Measurements from ENCODE around the gene SYNGR2.

Gene SYNGR2

GRCh38 chr17:78142119-78142861 is 26.1 kb upstream of the SYNGR2 start:
- in situ Hi-C loops (cut with MboI; ENCODE audit: low sequenced_read_pairs) = no loop called here

DNA sequence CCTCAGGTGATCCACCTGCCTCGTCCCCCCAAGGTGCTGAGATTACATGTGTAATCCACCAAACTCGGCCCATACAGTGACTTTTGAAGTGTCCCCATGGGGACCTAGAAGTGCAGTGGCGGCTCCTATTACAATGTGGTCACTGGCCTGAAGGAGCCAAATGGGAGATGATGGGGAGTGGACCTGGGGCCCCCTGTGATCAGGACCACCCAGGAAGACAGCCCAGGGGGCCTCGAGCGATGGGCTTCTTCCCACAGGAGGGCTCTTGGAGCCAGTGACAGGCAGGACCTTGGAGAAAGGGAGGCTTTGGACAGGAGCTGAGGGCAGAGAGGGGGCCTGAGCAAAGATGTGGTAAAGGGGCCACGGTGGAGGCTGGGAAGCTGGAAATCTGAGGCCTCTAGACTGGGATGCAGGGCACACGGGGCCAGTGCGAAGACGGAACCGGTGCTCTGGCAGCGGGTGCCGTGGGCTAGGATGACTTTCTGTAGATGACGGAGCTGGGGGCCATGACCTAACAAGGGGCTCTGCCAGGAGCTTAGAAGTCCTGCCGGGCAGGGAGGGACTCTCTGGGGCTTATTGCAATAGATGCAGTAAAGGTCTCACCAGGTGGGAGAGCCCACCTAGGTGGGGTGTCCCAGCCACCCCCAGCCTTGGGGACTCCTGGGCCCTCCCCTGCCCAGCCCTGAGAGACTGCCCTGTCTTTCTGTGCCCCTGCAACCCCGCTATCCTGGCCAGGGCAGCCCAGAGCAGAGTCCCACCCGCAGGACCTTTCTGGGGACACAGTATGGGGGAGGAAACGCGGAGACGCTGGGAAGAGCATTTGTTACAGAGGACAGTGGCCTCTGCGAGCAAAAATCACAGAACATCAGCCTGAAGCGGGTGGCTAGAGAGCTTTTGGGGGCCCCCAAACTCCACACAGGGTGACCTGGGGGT is 24.9 kb upstream of the SYNGR2 start:
- in situ Hi-C loops (cut with MboI; ENCODE audit: low sequenced_read_pairs) = no loop called here

DNA sequence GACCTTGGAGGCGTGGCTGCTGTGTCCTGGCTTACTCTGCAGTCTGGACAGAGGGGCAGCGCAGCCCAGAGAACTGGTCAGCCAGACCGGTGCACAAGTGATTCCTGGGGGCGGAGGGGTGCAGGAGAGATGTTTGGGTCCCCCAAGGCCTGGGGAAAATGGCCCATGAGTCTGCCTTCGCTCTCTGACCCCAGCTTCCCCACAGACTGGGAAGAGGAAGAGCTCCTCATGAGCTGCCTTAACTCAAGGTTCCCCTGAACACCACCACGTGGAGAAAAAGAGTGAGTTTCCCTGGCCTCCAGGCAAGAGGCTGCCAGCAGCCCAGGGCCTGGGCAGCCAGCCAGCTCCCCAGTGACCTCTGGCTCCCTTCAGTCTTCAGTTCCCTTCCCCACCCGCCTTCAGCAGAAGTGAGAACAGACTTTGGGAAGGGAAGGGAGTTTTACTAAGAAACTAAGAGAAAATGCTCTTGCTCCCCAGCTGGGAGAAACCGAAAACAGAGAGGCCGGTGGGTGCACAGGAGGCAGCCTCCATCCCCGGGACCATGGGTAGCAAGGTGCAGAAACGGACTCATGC is 24.1 kb upstream of the SYNGR2 start:
- in situ Hi-C loops (cut with MboI; ENCODE audit: low sequenced_read_pairs) = no loop called here

DNA sequence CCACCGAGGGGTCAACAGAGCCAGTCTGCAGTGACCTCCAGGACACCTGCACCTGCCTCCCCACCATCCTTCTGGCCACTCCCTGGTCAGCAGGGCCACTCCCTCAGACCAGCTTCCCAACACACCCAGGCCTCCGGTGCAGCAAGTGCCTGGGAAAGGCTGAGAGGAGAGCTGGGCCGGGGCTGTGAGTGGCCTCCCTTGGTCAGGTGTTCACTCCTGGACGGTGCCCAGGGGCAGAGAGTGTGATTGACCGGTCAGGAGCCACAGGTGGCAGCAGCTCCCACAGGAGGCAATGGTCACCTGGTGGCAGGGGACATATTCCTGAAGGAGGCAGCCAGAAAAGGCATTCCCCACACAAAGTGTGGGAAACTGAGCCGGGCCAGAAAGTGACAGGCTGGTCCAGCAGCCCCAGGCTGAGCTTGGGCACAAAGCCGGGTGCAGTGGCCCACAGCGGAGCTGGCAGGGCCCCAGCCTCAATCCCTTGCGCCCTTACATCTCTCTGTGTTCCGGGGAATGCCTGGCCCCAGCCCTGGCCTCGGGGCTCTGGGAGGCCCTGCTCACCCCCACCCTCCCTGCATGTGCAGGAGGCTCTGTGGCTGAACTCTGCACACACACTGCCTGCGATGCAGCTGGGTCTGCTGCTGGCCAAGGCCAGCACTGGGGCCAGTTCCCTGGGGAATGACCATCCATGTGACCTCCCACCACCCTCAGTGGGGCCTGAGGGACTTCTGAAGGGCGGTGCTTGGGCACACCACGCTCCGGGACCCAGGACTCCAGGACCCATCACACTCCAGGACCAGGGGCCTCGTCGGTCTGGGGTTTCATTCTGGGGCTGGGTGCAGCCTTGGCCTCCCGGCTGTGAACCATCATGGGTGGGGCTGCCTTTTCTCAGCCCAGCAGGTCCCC is 23.4 kb upstream of the SYNGR2 start:
- in situ Hi-C loops (cut with MboI; ENCODE audit: low sequenced_read_pairs) = no loop called here

DNA sequence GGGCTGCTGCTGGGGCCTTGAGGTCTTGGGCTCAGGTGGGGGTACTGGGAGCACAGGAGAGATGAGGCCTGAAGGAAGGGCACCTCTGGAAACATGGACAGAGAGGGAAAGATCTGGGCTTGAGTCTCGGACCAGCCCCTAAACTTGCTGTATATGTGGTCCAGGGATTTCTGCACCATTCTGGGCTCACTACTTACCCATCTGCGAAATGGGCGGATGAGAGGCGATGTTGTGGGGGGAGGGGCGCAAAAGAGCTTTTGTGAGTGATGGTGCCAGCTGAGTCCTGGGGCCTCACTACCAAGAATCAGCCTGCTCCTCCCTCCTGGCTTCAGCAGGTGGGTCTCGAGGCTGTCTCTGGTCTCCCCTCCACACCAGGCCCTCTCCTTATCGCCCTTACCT is 21.9 kb upstream of the SYNGR2 start:
- in situ Hi-C loops (cut with MboI; ENCODE audit: low sequenced_read_pairs) = no loop called here

DNA sequence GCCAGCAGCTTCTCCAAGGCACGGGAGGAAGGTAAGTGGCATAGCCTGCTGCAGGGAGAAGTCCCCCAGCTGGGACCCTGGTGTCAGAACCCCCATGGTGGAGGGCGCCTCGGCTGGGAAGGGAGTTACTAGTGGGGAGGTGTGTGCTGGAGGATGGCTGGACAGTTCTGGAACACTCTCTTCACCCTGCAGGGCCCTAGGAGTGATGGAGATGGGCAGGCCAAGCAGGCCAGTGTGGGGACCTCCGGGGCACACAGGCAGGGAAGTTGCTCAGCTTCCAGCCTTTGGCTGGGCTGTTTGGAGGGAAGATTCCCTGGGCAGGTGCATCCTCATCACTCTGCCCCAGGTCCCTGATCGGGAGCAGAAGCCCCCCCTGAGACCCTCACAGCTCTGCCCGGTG is 21.5 kb upstream of the SYNGR2 start:
- in situ Hi-C loops (cut with MboI; ENCODE audit: low sequenced_read_pairs) = no loop called here

- in situ Hi-C loops (cut with MboI; ENCODE audit: low sequenced_read_pairs) = no loop called here
These were observed 20.9 kb upstream of the SYNGR2 start for GRCh38 chr17:78147315-78147998.

GRCh38 chr17:78148286-78149016 is 19.9 kb upstream of the SYNGR2 start:
- in situ Hi-C loops (cut with MboI; ENCODE audit: low sequenced_read_pairs) = no loop called here

GRCh38 chr17:78151514-78152008 is 16.8 kb upstream of the SYNGR2 start:
- in situ Hi-C loops (cut with MboI; ENCODE audit: low sequenced_read_pairs) = no loop called here

- in situ Hi-C loops (cut with MboI; ENCODE audit: low sequenced_read_pairs) = no loop called here
These were observed 13.2 kb upstream of the SYNGR2 start for GRCh38 chr17:78154903-78155811.

- in situ Hi-C loops (cut with MboI; ENCODE audit: low sequenced_read_pairs) = no loop called here
These were observed 8.7 kb upstream of the SYNGR2 start for GRCh38 chr17:78159575-78160158.

- in situ Hi-C loops (cut with MboI; ENCODE audit: low sequenced_read_pairs) = no loop called here
These were observed 4.3 kb upstream of the SYNGR2 start for GRCh38 chr17:78163881-78164747.

- in situ Hi-C loops (cut with MboI; ENCODE audit: low sequenced_read_pairs) = no loop called here
These were observed 3.4 kb upstream of the SYNGR2 start for GRCh38 chr17:78164748-78165607.

- in situ Hi-C loops (cut with MboI; ENCODE audit: low sequenced_read_pairs) = no loop called here
These were observed 2.0 kb upstream of the SYNGR2 start for GRCh38 chr17:78166416-78166815.

DNA sequence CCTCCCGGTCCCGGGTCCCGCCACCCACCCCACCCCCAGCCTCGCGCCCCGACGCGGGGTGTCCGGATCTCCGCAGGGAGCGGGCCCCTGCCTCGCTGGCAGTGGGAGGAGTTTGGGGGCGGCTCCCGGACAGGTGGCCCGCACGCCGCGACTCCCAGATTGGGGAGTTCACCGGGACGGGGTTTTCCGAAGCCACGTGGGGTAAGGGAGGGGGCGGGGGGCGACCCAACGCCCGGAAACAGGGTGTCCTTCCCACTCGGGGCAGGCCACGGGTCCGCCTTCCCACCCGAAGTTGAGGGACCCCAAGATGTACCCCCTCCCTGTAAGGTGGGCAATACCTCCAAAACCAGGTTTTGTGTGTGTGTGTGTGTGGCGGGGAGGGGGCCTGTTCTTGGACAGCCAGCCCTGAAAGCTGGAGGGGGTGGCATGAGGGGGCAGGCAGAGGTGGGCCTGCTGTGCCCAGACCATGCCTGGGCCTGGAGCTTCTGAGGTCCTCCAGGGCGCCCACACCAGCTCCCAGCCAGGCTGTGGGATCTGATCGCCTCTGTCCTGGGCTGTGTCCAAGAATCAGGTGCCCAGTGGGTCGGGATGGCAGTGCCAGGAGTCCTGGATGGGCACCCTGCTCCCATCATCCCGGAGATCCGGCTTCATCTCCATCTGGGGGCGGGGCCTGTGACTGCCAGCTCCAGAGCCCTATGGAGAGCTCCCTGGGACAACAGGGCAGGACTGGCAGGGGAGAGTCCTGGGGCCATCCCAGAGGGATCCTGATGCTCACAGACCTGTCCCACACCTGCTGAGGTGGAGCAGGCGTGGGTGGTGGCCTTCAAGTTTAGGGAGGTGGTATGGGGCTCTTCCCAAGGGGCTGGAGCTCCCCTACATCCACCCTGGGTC is 767 bp downstream of the SYNGR2 start:
- in situ Hi-C loops (cut with MboI; ENCODE audit: low sequenced_read_pairs) = no loop called here

Measured in hTERT RPE-1 (cell line).